Measurements from ENCODE around the gene PDPK1. TPM values are rescaled to one million over a fixed set of nuclear protein-coding genes. Genes with fewer than 3 reads are reported as not detected.

The PDPK1 gene
- total RNA-seq, 2 experiments from 2014 or later: 14.4 to 40.6 TPM

- CTCF ChIA-PET (ENCODE audit: unreplicated experiment): no interaction called here
- DNase-seq (ENCODE audit: low spot score): no peak
- H2AFZ ChIP-seq (ENCODE audit: low read length): no peak overlapping the region
- no peaks in the 10 kb centered on the region for H3K9me2 ChIP-seq (ENCODE audit: insufficient read depth, low read length)
- no peak overlapping the region for H3K4me2 ChIP-seq (ENCODE audit: low read length)
- H3K79me2 ChIP-seq (ENCODE audit: insufficient read depth, low read depth, low read length): no peaks in the 10 kb centered on the region
- H4K20me1 ChIP-seq (ENCODE audit: insufficient read depth, low read length): no peaks in the 10 kb centered on the region
- intact Hi-C loops (cut with micrococcal nuclease; ENCODE audit: unreplicated experiment): no loop called here
- no peaks in the 10 kb centered on the region for H3K9me3 ChIP-seq (ENCODE audit: low read length)
- peaks cover 18% of the 10 kb centered on the region for H3K4me1 ChIP-seq (ENCODE audit: insufficient read depth, low read length, poor library complexity, severe bottlenecking)
- TF ChIP-seq EZH2phosphoT487 (IDR thresholded peaks at IDR 0.05; ENCODE audit: borderline replicate concordance, low read depth, low read length) (no peak), CTCF (conservative IDR thresholded peaks at IDR 0.05; ENCODE audit: low read length) (no peak)
- H3K36me3 ChIP-seq (ENCODE audit: insufficient read depth, low read length): peaks cover 23% of the 10 kb centered on the region
- H3K27ac ChIP-seq (ENCODE audit: low read depth, low read length, poor library complexity, severe bottlenecking): no peak overlapping the region
- POLR2A ChIA-PET: no interaction called here
- BruUV-seq (replicated peaks): no TSS peak
- no peak overlapping the region for H3K4me3 ChIP-seq (ENCODE audit: low read depth, low read length, poor library complexity, severe bottlenecking)
Observed at GRCh38 chr16:2529061-2529931, 8.5 kb upstream of the PDPK1 start.

- Histone ChIP-seq H3K4me2 (ENCODE audit: low read length) (no peak overlapping the region), H3K4me1 (ENCODE audit: insufficient read depth, low read length, poor library complexity, severe bottlenecking) (peaks cover 18% of the 10 kb centered on the region), H3K4me3 (ENCODE audit: low read depth, low read length, poor library complexity, severe bottlenecking) (no peak overlapping the region), H3K27ac (ENCODE audit: low read depth, low read length, poor library complexity, severe bottlenecking) (no peak overlapping the region), H2AFZ (ENCODE audit: low read length) (no peak overlapping the region), H3K9me2 (ENCODE audit: insufficient read depth, low read length) (no peaks in the 10 kb centered on the region), H3K36me3 (ENCODE audit: insufficient read depth, low read length) (peaks cover 17% of the 10 kb centered on the region), H3K9me3 (ENCODE audit: low read length) (no peaks in the 10 kb centered on the region), H4K20me1 (ENCODE audit: insufficient read depth, low read length) (no peaks in the 10 kb centered on the region), H3K79me2 (ENCODE audit: insufficient read depth, low read depth, low read length) (no peaks in the 10 kb centered on the region)
- ChIA-PET POLR2A (no interaction called here), CTCF (ENCODE audit: unreplicated experiment) (no interaction called here)
- no peak for TF ChIP-seq CTCF (conservative IDR thresholded peaks at IDR 0.05; ENCODE audit: low read length)
- no peak for TF ChIP-seq EZH2phosphoT487 (IDR thresholded peaks at IDR 0.05; ENCODE audit: borderline replicate concordance, low read depth, low read length)
- intact Hi-C loops (cut with micrococcal nuclease; ENCODE audit: unreplicated experiment): loop anchor here (10.0 kb wide), 2 partner anchors 145 to 225 kb away; partner anchors contain the start of gene SRRM2
- DNase-seq (ENCODE audit: low spot score): no peak
- no TSS peak for BruUV-seq (replicated peaks)
Observed at GRCh38 chr16:2529961-2530628, 7.7 kb upstream of the PDPK1 start.

Measured in OCI-LY7 (cell line).